A673 (cell line): Measurements from ENCODE around the gene WBP2.

Source experiments
- CTCF ChIP-seq: fragments of 300-800, 200-600 bp; sonication (generic); conservative IDR thresholded peaks from 2 replicates; pipeline ENCODE4 v1.5.1; 2017; ENCODE audit warnings: low read depth, mild to moderate bottlenecking, antibody characterized with exemption, low read length, moderate library complexity, mixed read lengths
- EZH2 ChIP-seq: fragments of 200-600 bp; sonication (generic); IDR thresholded peaks from 2 replicates; pipeline ENCODE4 v1.6.1; 2017; ENCODE audit warnings: borderline replicate concordance, low read depth, mild to moderate bottlenecking, mixed read lengths, antibody characterized with exemption, low read length; ENCODE audit not compliant: poor library complexity, severe bottlenecking

- TF ChIP-seq CTCF (no peak), EZH2 (no peak)
These were observed 29.3 kb downstream of the WBP2 start for GRCh38 chr17:75825748-75826370.
